COLO668 (cell line): ENCODE results near the gene ATRX.
"Not testable (repeated sequence)": the region's sequence is repeated elsewhere in the genome, so short reads cannot be mapped to it uniquely, and the experiment has no call there.

Experiments
- DNase-seq: peaks from one replicate; lab custom pipeline; 2025; ENCODE audit not compliant: unreplicated experiment; lab: John Stamatoyannopoulos, UW

The ATRX gene

DNA sequence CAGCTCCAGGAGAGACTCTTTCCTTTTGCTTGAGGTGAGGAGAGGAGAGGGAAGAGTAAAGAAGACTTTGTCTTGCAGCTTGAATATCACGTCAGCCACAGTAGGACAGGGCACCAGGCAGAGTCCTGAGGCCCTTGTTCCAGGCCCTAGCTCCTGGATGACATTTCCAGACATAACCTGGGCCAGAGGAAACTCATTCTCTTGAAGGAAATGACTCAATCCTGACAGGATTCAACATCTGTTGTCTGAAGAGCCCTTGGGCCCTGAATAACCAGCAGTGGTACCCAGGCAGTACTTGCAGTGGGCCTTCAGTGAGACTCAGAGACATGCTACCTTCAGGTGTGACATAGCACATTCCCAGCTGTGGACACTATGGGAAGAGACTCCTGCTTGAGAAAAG, 276.0 kb downstream of the ATRX start:
- DNase-seq = no peak

DNA sequence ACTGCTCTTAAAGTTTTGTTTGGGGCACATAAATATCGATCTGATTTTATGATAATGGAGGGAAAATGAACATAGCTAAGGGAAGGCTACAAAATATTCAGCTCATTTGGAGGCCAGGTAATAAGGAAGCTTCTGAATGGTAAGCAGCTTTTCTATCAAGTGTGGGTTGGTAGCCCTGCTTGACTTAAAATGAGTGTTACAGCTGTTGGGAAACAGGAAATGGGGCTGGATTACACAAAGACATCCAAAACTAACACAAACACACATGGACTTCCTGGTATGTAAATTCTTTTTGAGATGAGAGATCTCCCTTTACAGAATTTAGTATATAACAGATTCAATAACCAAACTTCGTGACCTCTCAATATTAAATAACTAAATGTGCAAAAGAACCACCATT, 280.8 kb downstream of the ATRX start:
- no peak for DNase-seq

DNA sequence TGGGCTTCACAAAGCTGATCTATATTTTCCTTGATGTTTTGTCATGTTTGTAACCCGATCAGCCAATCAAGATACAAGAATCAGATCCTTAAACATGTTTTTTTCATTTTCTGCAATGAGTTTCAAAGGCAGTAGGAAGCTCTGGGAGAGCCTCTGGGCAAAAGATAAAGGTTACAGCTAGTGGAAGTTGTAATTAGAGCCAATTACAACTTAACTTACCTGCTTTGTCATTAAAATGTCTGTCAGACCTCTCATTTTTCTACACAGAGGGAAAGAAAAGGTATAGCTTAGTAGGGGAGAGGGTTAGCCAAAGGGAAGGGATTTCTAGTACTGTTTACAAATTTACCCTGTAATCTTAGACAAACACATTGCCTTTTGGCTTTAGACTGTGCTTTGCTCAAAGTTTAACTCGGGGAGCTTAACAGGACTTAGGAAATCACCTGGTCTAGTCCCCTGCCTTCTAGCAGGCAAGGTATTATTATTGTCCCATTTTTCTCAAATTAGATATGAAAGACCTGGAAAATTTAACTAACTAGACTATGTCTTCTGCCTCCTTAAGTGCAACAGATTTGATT, 283.0 kb downstream of the ATRX start:
- no peak for DNase-seq

GRCh38 chrX:77500164-77500563, 285.9 kb downstream of the ATRX start:
- DNase-seq = not testable (repeated sequence)

- peak; percentile 0 for DNase-seq
These were observed 292.1 kb downstream of the ATRX start for GRCh38 chrX:77493677-77494553.

DNA sequence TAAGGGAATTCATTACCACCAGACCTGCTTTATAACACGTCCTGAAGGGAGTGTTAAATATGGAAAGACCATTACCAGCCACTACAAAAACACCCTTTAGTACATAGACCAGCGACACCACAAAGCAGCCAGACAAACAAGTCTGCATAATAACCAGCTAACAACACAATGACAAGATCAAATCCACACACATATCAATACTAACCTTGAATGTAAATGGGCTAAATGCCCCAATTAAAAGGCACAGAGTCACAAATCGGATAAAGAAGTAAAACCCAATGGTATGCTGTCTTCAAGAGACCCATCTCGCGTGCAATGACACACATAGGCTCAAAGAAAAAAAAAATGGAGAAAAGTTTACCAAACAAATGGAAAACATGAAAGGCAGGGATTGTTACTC, 302.0 kb downstream of the ATRX start:
- DNase-seq = no peak

- no peak for DNase-seq
These were observed 330.6 kb downstream of the ATRX start for GRCh38 chrX:77455437-77455836.
